CD4-positive, CD25-positive, alpha-beta regulatory T cell (primary cell): Measurements from ENCODE around the gene PNLIPRP1. TPM values are rescaled to one million over a fixed set of nuclear protein-coding genes. Genes with fewer than 3 reads are reported as not detected.

Experiments used
- ATAC-seq, 2 donors: fragments of 150-1000 bp; cut with Tn5 transposase; one replicate each; pipeline ENCODE4 v1.10.0; 2021; ENCODE audit warnings: low read depth in 2 of 2, moderate number of reproducible peaks in 2 of 2, moderate library complexity in 1 of 2
- DNase-seq, 3 donors: peaks; one replicate each; pipeline versions ENCODE4 v3.0.0 to v3.0.0-alpha.2; 2012 to 2022; ENCODE audit warnings: mixed read lengths in 1 of 3
- H3K27ac ChIP-seq: one replicate; pipeline ENCODE4 v1.7.0; 2013; ENCODE audit warnings: mild to moderate bottlenecking, low read length; ENCODE audit not compliant: insufficient read depth, poor library complexity, severe bottlenecking
- H3K27me3 ChIP-seq: one replicate; pipeline ENCODE4 v1.7.0; 2013; ENCODE audit warnings: low read length; ENCODE audit not compliant: control insufficient read depth, insufficient read depth
- H3K36me3 ChIP-seq: one replicate; pipeline ENCODE4 v1.7.0; 2013; ENCODE audit warnings: mild to moderate bottlenecking, low read length, moderate library complexity; ENCODE audit not compliant: control insufficient read depth, insufficient read depth
- H3K4me1 ChIP-seq: 2 replicates; pipeline ENCODE4 v1.7.0; 2013; ENCODE audit warnings: mild to moderate bottlenecking, low read length; ENCODE audit not compliant: insufficient read depth, control insufficient read depth, poor library complexity, severe bottlenecking
- H3K4me3 ChIP-seq: one replicate; pipeline ENCODE4 v1.7.0; 2013; ENCODE audit warnings: low read depth, mild to moderate bottlenecking, low read length, moderate library complexity
- H3K9me3 ChIP-seq, 2 experiments: 1 replicate in 1 of 2; 2 replicates in 1 of 2; pipeline ENCODE4 v1.7.0; 2013; ENCODE audit warnings: low read length in 2 of 2, mild to moderate bottlenecking in 1 of 2, moderate library complexity in 1 of 2; ENCODE audit not compliant: control insufficient read depth in 2 of 2
- H3K27ac Mint-ChIP-seq, 3 donors: one replicate each; pipeline ENCODE4 v1.8.0; 2020 to 2022; ENCODE audit warnings: mild to moderate bottlenecking in 3 of 3, mixed read lengths in 3 of 3, moderate library complexity in 2 of 3
- H3K27me3 Mint-ChIP-seq: one replicate; pipeline ENCODE4 v1.8.0; 2022; ENCODE audit warnings: mild to moderate bottlenecking, mixed read lengths
- H3K36me3 Mint-ChIP-seq: one replicate; pipeline ENCODE4 v1.8.0; 2020; ENCODE audit warnings: mixed read lengths
- H3K4me1 Mint-ChIP-seq, 4 donors: one replicate each; pipeline ENCODE4 v1.8.0; 2020 to 2022; ENCODE audit warnings: mixed read lengths in 4 of 4, mild to moderate bottlenecking in 1 of 4
- H3K4me3 Mint-ChIP-seq, 4 donors: one replicate each; pipeline ENCODE4 v1.8.0; 2020 to 2022; ENCODE audit warnings: mild to moderate bottlenecking in 4 of 4, mixed read lengths in 4 of 4, moderate library complexity in 3 of 4
- H3K9me3 Mint-ChIP-seq, 7 donors: one replicate each; pipeline ENCODE4 v1.8.0; 2020 to 2022; ENCODE audit warnings: mixed read lengths in 7 of 7, mild to moderate bottlenecking in 3 of 7, moderate library complexity in 2 of 7
- polyA plus RNA-seq, 4 donors: library from polyadenylated mRNA; unstranded; fragments of 300-500 nt; fragmentation: Illumina TruSeq; gene quantifications; one replicate each; pipeline ENCODE4 v1.2.3, GENCODE V29; 2021
- total RNA-seq: library from RNA; stranded (reverse); gene quantifications from one replicate; pipeline ENCODE4 v1.2.3, GENCODE V29; 2022

Gene PNLIPRP1
- total and polyA plus RNA-seq, 5 donors from 2014 or later = not detected

GRCh38 chr10:116555880-116556279, 34.9 kb upstream of the PNLIPRP1 start:
- Histone ChIP-seq H3K36me3 (no peaks in the 10 kb centered on the region), H3K4me1 (no peaks in the 10 kb centered on the region), H3K4me3 (no peak overlapping the region), H3K27me3 (no peaks in the 10 kb centered on the region), H3K27ac (no peak overlapping the region), H3K9me3 (no peaks in the 10 kb centered on the region)
- no peak overlapping the region for H3K27ac Mint-ChIP-seq
- no peaks in the 10 kb centered on the region for H3K27me3 Mint-ChIP-seq
- H3K4me1 Mint-ChIP-seq = no peaks in the 10 kb centered on the region
- peaks cover 0 to 4% (median 0%) of the 10 kb centered on the region in 7 donors for H3K9me3 Mint-ChIP-seq
- H3K4me3 Mint-ChIP-seq = no peak overlapping the region
- H3K36me3 Mint-ChIP-seq = no peaks in the 10 kb centered on the region
- ATAC-seq (no peak), DNase-seq (no peak)

GRCh38 chr10:116557305-116557880, 33.4 kb upstream of the PNLIPRP1 start:
- H3K9me3 Mint-ChIP-seq = peaks cover 0 to 4% (median 0%) of the 10 kb centered on the region in 7 donors
- no peak overlapping the region for H3K27ac ChIP-seq
- DNase-seq (no peak), ATAC-seq (no peak)
- no peak overlapping the region for H3K4me3 ChIP-seq
- no peaks in the 10 kb centered on the region for H3K36me3 Mint-ChIP-seq
- H3K4me1 Mint-ChIP-seq = no peaks in the 10 kb centered on the region
- no peaks in the 10 kb centered on the region for H3K27me3 ChIP-seq
- no peaks in the 10 kb centered on the region for H3K4me1 ChIP-seq
- H3K4me3 Mint-ChIP-seq = no peak overlapping the region
- H3K27me3 Mint-ChIP-seq = no peaks in the 10 kb centered on the region
- no peaks in the 10 kb centered on the region for H3K9me3 ChIP-seq
- H3K27ac Mint-ChIP-seq = no peak overlapping the region
- H3K36me3 ChIP-seq = no peaks in the 10 kb centered on the region

GRCh38 chr10:116565534-116565933, 25.2 kb upstream of the PNLIPRP1 start:
- no peaks in the 10 kb centered on the region for H3K36me3 ChIP-seq
- no peaks in the 10 kb centered on the region for H3K4me1 Mint-ChIP-seq
- no peak overlapping the region for H3K4me3 Mint-ChIP-seq
- H3K27ac Mint-ChIP-seq = no peak overlapping the region
- H3K9me3 ChIP-seq = no peaks in the 10 kb centered on the region
- H3K9me3 Mint-ChIP-seq = peaks cover 0 to 6% (median 1%) of the 10 kb centered on the region in 7 donors
- no peak overlapping the region for H3K4me3 ChIP-seq
- no peak for ATAC-seq
- H3K27ac ChIP-seq = no peak overlapping the region
- no peaks in the 10 kb centered on the region for H3K4me1 ChIP-seq
- H3K27me3 Mint-ChIP-seq = no peaks in the 10 kb centered on the region
- H3K27me3 ChIP-seq = no peaks in the 10 kb centered on the region
- no peaks in the 10 kb centered on the region for H3K36me3 Mint-ChIP-seq
- DNase-seq = no peak

- Histone ChIP-seq H3K27ac (no peak overlapping the region), H3K27me3 (no peaks in the 10 kb centered on the region), H3K9me3 (no peaks in the 10 kb centered on the region), H3K4me1 (no peaks in the 10 kb centered on the region), H3K36me3 (no peaks in the 10 kb centered on the region), H3K4me3 (no peak overlapping the region)
- no peaks in the 10 kb centered on the region for H3K36me3 Mint-ChIP-seq
- H3K27ac Mint-ChIP-seq = no peak overlapping the region
- ATAC-seq (no peak), DNase-seq (no peak)
- H3K4me1 Mint-ChIP-seq = no peaks in the 10 kb centered on the region
- H3K9me3 Mint-ChIP-seq = peaks cover 0 to 8% (median 1%) of the 10 kb centered on the region in 7 donors
- H3K27me3 Mint-ChIP-seq = no peaks in the 10 kb centered on the region
- H3K4me3 Mint-ChIP-seq = no peak overlapping the region
Measured at GRCh38 chr10:116566932-116567331, 23.8 kb upstream of the PNLIPRP1 start.

- no peaks in the 10 kb centered on the region for H3K27me3 ChIP-seq
- no peak overlapping the region for H3K27ac ChIP-seq
- no peak overlapping the region for H3K4me3 ChIP-seq
- no peak overlapping the region for H3K4me3 Mint-ChIP-seq
- H3K27me3 Mint-ChIP-seq = no peaks in the 10 kb centered on the region
- DNase-seq (no peak), ATAC-seq (no peak)
- no peaks in the 10 kb centered on the region for H3K36me3 Mint-ChIP-seq
- H3K9me3 ChIP-seq = no peaks in the 10 kb centered on the region
- peaks cover 0 to 8% (median 1%) of the 10 kb centered on the region in 7 donors for H3K9me3 Mint-ChIP-seq
- no peaks in the 10 kb centered on the region for H3K36me3 ChIP-seq
- H3K4me1 Mint-ChIP-seq = no peaks in the 10 kb centered on the region
- no peak overlapping the region for H3K27ac Mint-ChIP-seq
- H3K4me1 ChIP-seq = no peaks in the 10 kb centered on the region
Measured at GRCh38 chr10:116567335-116567734, 23.4 kb upstream of the PNLIPRP1 start.

- no peak overlapping the region for H3K27ac Mint-ChIP-seq
- Histone ChIP-seq H3K36me3 (no peaks in the 10 kb centered on the region), H3K4me1 (no peaks in the 10 kb centered on the region), H3K4me3 (no peak overlapping the region), H3K27ac (no peak overlapping the region), H3K27me3 (no peaks in the 10 kb centered on the region), H3K9me3 (no peaks in the 10 kb centered on the region)
- no peaks in the 10 kb centered on the region for H3K27me3 Mint-ChIP-seq
- DNase-seq = no peak
- no peak overlapping the region for H3K4me3 Mint-ChIP-seq
- H3K9me3 Mint-ChIP-seq = peaks cover 0 to 10% (median 3%) of the 10 kb centered on the region in 7 donors
- no peak for ATAC-seq
- H3K4me1 Mint-ChIP-seq = no peaks in the 10 kb centered on the region
- H3K36me3 Mint-ChIP-seq = no peaks in the 10 kb centered on the region
Measured at GRCh38 chr10:116574797-116575196, 16.0 kb upstream of the PNLIPRP1 start.

- no peak overlapping the region for H3K4me3 Mint-ChIP-seq
- Histone ChIP-seq H3K4me1 (no peaks in the 10 kb centered on the region), H3K36me3 (no peaks in the 10 kb centered on the region), H3K9me3 (no peaks in the 10 kb centered on the region), H3K27me3 (no peaks in the 10 kb centered on the region), H3K4me3 (no peak overlapping the region), H3K27ac (no peak overlapping the region)
- H3K27me3 Mint-ChIP-seq = no peaks in the 10 kb centered on the region
- ATAC-seq (no peak), DNase-seq (no peak)
- H3K36me3 Mint-ChIP-seq = no peaks in the 10 kb centered on the region
- H3K4me1 Mint-ChIP-seq = no peaks in the 10 kb centered on the region
- H3K9me3 Mint-ChIP-seq = peaks cover 0 to 2% (median 0%) of the 10 kb centered on the region in 7 donors
- H3K27ac Mint-ChIP-seq = no peak overlapping the region
Measured at GRCh38 chr10:116587878-116588591, 2.7 kb upstream of the PNLIPRP1 start.

- Histone ChIP-seq H3K4me1 (no peaks in the 10 kb centered on the region), H3K9me3 (no peaks in the 10 kb centered on the region), H3K27ac (no peak overlapping the region), H3K36me3 (no peaks in the 10 kb centered on the region), H3K4me3 (no peak overlapping the region), H3K27me3 (no peaks in the 10 kb centered on the region)
- no peak for DNase-seq
- no peak for ATAC-seq
- no peaks in the 10 kb centered on the region for H3K27me3 Mint-ChIP-seq
- H3K4me1 Mint-ChIP-seq = no peaks in the 10 kb centered on the region
- H3K27ac Mint-ChIP-seq = no peak overlapping the region
- no peaks in the 10 kb centered on the region for H3K36me3 Mint-ChIP-seq
- peaks cover 0 to 2% (median 0%) of the 10 kb centered on the region in 7 donors for H3K9me3 Mint-ChIP-seq
- H3K4me3 Mint-ChIP-seq = no peak overlapping the region
Measured at GRCh38 chr10:116588995-116589394, 1.8 kb upstream of the PNLIPRP1 start.
